GM21423 (cell line): Measurements from ENCODE around the gene GDPD2.

Experiments used
- ATAC-seq: cut with Tn5 transposase; IDR thresholded peaks from one replicate; pipeline ENCODE4 v1.9.1; 2021; ENCODE audit warnings: mild to moderate bottlenecking, moderate library complexity; ENCODE audit not compliant: unreplicated experiment

Gene GDPD2

DNA sequence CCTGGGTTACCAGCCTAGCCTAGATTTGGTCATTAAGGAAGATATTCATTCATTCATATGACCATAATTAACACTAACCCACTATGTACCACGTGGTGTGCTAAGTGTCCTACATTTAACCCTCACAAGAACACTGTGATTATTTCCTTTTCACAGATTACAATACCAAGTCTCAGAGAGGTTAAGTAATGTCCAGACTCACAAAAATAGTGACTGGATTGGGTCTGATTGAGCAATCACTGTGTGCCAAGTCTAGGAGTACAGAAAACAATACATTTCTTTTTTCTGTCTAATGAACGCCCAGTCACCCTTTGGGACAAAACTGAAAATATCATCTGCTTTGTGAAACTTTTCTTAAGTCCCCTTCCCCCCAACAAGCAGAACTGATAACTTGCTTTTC is 13.9 kb downstream of the GDPD2 start:
- ATAC-seq, result no peak

DNA sequence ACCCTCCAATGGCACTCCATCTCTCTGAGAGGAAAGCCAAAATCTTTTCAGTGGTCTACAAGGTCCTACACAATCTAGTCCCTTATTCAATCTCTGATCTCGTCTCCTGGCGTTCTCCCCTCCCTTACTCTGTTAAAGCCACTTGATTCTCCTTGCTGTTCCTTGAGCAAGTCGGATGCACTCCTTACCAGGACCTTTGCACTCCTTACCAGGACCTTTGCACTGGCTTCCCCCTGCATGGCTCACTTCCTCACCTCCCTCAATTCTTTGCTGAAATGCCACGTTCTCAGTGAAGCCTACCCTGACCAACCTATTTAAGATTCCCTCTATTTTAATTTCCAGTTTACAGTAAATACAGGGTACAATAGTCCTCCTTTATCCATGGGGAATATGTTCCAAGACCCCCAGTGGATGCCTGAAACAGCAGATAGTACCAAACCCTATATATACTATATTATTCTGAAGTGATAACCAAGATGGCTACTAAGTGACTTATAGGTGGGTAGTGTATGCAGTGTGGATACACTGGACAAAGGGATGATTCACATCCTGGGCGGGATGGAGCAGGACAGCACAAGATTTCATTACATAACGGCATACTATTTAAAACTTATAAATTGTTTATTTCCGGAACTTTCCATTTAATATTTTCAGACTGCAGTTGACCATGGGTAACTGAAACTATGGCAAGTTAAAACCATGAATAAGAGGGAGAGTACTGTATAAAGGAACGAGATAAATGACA is 15.0 kb downstream of the GDPD2 start:
- no peak for ATAC-seq

DNA sequence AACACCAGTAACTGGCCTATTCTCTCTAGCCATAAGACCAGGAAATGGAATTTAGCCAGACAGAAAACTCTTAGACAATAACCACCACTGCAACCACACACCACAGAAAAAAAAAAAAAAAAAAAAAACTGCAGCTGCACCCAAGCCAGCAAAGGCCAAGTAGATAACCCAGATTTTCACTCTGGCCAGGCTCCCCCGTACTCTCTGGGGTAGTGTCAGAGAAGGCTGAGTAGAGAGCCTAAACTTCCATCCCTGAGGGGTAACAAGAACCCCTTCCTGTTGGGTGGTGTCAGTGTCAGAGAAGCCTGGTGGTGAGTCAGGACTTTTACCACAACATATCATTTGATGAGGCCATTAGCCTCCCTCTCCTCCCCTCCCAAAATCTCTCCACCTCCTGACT is 15.9 kb downstream of the GDPD2 start:
- no peak for ATAC-seq

DNA sequence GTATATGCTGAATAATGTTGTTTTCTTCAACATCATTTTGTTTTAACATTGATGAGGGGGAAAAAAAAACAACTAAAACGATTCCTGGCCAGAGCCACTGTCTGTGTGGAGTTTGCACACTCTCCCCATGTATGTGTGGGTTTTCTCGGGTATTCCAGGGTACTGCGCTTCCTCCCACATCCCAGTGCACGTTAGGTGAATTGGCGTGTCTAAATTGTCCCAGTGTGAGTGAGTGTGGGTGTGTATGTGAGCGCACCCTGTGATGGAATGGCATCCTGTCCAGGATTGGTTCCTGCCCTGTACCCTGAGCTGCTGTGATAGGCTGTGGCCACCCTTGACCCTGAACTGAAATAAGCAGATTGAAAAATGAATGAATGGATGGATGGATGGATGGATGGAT is 19.1 kb downstream of the GDPD2 start:
- no peak for ATAC-seq

DNA sequence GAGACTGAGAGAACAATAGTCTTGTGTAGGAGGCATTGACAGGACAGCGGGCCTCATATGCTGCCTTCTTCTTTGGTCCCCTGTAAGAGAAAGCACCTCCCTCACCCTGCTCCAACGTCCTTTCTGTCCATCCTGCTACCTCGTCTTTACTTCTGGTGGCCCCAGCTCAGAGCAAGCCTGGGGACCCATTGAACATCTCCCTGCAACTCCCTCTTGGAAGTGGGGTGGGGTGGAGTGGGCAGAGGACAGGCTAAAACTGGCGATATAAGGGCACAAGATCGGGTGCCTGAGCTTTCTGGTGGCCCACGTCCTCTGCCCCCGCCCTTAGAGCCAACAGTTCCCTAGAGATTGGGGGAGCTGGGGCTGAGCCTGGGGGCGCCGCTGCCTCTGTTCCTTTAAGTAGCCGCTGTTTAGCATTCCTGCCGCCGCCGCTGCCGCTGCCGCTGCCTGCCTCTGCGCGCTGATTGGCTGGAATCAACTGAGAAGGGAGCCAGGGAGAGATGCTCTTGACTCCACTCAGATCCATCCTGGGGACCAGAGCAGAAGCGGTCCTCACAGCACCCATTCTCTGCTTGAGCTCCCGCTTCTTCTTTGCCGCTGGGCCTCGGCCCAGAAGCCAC is 21.3 kb downstream of the GDPD2 start, which contains the start of gene DLG3:
DLG3 (plus strand) TSS at position 510 of the 620 bp plus-strand sequence. CDS start 367 bp downstream, outside the sequence.
- ATAC-seq, result no peak

DNA sequence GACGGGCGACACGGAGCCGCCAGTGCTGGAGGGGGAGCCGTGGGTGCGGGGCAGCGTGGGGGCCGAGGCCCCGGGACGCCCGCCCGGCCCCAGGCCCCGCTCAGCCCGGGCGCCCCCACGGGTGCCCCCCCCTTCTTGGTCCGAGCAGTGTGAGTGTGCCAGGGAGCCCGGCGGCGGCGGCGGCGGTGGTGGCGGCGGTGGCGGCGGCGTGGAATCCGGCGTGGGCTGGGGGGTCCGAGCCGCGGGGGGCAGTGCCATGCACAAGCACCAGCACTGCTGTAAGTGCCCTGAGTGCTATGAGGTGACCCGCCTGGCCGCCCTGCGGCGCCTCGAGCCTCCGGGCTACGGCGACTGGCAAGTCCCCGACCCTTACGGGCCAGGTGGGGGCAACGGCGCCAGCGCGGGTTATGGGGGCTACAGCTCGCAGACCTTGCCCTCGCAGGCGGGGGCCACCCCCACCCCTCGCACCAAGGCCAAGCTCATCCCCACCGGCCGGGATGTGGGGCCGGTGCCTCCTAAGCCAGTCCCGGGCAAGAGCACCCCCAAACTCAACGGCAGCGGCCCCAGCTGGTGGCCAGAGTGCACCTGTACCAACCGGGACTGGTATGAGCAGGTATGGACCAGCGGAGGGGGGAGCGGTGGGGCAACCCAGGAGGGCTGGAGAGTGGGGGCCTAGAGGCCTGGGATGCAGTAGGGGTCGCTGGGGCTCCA is 22.0 kb downstream of the GDPD2 start:
- no peak for ATAC-seq

DNA sequence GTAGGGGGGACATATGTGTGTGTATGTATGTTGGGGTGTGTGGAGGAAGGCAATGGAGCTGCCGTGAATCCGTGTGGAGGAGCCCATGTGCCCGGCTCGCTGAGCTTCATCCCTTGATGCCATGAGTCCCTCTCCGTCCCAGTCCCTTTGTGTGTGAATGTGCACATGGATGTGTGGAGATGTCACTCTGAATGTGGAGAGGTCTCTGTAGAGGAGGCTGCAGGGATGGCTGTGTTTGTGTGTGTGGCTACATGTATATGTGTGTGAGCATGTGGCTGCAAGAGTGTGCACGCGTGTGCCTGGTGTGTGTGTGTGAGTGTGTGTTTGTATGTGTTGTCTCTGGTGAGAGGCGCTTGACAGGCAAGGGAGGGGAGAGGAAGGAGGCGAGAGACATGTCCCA is 22.8 kb downstream of the GDPD2 start:
- ATAC-seq, result no peak

DNA sequence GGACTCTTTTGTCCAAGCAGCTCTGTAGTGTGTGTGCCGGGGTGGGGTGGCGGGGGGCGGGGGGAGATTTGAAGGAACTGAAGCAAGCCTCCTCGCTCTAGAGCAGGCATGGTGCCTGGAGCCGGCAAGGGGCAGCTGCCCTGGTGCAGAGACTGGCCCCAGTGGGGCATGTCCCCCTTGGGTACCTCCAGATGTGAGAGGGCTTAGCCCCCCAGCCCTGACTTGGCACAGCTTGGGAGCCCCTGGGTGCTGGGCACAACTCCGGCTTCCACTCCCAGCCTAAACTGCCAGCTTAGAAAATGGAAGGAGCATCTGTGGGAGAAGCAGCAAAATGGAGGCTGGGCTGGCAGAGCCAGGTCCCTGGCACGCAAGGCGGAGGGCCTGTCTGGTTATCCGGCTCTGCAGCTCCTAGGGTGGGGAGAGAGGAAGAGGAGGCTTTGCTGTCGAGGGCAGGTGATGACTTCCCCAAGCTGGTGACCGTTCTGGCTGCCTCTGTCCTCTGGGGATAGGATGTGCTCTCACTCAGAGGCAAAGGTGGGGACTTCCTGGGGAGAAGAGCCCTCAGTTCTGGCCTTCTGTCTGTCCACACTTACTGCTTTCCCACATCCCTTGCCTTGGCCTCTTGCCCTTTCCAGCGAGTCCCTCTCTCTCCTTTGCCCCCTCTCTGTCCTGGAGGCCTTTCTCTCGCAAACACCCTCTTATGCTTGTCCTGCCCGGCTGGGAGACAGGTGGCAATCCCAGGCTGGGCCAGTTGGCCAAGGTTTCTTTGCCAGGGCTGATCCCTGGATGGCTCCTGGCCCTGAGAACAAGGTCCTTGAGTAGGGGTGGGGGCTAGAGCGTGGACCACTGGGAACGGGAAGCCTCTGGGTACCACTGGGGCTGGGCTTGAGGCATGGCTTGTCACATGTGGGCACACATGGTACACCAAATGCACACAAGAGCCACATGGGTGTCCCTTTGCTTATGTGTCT is 23.6 kb downstream of the GDPD2 start:
- no peak for ATAC-seq

DNA sequence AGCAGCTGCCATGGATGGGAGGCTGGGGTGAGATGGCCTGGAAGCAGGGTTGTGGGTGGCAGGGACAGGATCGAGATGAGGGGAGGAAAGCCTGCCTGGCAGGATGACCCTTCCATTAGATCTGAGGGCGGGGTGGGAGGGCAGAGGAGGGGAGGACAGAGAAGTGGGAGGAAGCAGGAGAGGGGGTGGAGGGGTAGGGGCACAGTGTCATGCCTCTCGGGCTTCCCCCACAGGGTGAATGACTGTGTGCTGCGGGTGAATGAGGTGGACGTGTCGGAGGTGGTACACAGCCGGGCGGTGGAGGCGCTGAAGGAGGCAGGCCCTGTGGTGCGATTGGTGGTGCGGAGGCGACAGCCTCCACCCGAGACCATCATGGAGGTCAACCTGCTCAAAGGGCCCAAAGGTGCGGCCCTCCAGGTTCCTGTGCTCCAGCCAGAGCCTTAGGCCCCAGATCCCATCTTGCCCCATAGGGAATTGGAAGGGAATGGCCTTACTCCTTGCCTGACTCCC is 26.4 kb downstream of the GDPD2 start:
- ATAC-seq, result no peak

DNA sequence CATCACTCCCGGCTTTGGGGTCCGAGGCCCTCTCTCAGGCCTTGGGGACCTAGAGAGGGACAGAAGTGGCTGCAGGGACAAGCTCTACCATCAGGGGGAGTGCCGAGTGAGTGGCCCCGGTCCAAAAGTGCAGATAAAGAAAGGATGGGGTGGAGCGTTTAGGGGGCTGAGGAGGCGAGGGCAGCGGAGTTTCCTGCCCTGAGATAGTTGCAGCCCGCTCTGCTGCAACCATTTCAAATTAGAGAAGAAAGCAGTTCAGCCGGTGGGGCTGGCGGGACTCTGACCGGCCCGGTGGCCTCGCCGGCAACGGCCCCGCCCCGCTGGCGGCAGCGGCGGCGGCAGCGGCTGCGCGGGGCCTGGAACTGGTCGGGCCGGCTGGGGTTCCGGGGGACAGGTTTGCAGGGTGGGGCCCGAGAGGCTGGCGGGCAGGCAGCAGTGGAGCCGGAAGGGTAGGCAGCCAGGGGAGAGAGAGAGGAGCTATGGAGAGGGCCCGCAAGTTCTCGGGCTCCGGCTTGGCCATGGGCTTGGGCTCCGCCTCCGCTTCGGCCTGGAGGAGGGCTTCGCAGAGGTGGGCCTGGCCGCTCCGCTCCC is 29.1 kb downstream of the GDPD2 start:
- peak; percentile 31 for ATAC-seq

DNA sequence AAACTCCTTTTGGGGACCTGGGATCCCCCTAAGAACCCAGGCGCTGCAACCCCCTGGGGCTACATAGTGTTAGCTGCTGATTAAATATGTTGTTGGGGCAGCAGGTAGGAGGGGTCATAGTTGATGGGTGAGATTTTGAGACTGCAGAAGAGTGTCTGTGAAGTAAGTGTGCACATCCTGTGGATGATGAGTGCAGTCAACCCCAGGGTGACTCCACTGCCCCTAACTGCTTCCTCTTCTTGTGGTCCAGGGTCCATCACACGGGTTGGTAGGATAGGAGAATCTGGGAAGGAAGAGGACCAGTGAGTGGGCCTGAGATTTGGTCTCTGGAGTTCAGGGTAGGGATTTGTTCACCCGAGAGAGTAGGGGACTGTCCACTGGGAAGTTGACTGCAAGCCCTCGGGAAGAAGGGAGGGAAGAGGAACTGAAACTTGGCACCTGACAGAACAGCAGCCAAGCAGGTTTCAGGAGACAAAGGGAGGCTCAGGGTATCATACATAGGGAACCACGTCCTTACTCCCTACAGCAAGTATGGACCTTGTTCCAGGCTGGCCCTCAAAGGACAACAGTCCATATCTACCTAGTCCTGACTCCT is 30.0 kb downstream of the GDPD2 start:
- no peak for ATAC-seq

DNA sequence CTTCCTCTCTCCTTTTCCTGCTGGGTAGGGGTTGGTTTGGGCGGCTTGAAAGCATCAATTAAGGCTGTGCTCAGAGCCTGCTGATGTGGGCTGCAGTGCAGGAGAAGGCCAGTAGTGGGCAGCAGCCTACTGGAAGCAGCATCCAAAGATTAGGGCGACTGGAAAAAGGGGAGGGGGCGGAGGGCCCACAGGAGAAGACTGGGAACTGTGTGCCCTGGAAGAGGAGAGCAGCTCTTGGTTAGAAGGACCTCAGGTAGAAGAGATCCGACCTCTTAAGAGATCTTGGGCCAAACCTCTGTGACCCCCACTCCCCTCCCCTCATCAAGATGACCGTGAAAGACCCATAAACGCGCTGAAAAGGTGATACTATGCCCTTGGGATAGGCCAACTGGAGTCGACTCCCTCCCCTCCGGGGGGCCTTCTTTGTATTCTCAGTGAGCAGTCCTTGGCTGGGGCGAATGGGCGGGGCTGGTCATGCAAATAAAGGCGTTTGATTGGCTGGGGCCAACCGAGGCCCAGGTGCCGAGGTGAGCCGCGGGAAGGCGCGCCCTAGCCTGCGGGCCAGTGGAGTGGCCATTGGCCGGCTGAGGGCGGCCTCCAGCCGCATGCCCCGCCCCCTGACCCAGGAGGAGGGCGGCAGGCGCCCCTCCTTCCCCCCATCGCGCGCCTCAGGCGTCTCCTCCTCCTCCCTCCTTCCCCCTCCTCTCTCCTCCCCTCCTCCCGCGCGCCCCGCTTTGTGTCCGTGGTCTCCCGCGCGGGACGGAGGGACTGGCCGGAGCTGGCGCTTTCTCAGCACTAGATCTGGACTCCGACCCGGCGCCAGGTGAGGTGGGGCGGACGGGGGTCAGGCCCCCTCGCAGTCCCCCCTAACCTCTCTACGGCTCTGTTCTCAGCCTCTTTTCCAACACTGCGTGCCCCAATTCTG is 31.6 kb downstream of the GDPD2 start:
- ATAC-seq, result peak; percentile 60

DNA sequence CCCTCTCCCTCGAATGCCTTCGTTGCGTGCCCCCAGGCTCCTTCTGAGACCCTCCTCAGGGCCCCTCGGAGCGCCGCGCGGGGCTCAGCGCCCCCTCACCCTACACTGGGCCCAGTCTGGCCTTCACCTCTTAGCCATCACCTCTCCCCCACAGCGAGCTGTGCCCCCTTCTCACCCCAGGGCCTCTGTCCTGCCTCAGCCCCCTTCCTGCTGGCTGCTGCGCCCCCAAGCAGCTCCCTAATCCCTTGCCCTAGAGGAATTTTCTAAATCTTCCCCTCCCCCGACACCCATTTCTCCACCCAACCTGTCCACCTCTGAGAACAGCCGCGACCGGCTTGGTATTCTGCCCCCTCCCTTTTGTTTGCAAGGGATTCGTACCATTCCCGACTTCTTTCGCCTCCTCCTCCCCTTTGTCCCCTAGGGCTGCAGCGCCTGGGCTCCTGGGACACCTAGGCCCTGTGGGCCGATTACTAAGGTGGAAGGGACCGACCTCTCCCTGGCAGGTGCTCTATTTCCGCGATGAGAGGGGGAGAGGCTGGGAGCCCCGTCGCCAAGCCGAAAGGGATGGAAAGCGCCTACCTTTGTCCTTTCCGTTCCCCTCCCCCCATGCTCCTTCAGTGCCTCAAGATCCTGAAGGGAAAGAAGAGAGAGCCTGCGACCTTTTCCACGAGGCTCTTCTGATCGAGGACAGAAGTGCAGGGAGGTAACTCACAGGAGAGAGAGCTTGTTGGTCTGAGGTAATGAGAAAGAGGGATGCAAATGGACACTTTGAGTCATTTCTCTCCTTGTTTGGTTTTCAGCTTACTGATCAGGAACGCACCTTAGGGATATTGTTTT is 32.5 kb downstream of the GDPD2 start:
- peak; percentile 25 for ATAC-seq

DNA sequence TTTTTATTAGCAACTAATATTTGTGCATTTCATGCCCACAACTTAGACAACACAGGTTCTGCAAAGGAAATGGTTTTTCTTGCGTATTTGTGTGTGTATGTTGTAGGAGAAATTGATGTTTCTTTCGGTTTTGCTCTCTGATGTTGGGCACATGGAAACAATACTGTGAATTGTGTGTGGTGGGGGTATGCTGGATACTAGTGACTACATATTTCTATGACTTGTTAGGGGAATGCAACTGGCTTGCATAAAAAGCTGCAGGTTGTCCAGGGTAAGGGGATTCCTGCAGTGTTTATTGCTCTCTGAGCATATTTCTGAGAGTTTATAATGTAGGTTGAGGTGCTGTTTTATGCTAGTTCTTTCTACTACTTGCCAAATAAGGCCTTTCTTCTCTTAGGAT is 33.1 kb downstream of the GDPD2 start:
- ATAC-seq, result peak; percentile 18

DNA sequence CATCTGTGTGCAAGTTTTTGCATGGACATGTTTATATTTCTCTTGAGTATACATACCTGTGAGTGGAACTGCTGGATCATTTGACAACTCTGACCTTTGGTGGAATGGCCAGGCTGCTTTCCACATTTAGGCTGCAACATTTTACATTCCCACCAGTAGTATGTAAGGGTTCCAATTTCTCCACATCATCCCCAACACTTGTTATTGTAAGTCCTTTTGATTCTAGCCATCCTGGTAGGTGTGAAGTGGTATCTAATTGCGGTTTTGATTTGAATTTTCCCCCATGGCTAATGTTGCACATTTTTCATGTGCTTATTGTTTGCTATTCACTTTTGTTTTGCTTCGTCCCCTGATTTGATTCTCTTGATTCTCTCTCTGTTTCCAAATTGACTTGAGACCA is 37.9 kb downstream of the GDPD2 start:
- no peak for ATAC-seq

DNA sequence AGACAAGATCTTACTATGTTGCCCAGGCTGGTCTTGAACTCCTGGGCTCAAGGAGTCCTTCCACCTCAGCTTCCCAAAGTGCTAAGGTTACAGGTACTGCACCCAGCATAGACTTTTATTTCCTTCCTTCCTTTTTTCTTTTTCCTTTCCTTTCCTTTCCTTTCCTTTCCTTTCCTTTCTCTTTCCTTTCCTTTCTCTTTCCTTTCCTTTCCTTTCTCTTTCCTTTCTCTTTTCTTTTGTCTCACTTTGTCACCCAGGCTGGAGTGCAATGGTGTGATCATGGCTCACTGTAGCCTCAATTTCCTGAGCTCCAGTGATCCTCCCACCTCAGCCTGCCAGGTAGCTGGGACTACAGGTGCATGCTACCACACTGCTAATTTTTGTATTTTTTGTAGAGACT is 40.9 kb downstream of the GDPD2 start:
- no peak for ATAC-seq

DNA sequence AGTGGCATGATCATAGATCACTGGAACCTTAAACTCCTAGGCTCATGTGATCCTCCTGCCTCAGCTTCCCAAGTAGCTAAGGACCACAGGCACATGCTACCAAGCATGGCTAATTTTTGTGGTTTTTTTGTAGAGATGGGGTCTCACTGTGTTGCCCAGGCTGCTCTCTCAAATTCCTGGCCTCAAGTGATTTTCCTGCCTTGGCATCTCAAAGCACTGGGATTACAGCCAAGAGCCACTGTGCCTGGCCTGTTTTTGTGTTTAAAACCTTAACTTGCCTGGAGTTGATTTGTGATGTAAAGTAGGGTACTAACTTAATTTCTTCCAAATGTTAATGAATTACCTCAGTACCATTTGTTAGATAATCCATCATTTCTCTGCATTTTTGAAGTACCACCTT is 43.9 kb downstream of the GDPD2 start:
- no peak for ATAC-seq

DNA sequence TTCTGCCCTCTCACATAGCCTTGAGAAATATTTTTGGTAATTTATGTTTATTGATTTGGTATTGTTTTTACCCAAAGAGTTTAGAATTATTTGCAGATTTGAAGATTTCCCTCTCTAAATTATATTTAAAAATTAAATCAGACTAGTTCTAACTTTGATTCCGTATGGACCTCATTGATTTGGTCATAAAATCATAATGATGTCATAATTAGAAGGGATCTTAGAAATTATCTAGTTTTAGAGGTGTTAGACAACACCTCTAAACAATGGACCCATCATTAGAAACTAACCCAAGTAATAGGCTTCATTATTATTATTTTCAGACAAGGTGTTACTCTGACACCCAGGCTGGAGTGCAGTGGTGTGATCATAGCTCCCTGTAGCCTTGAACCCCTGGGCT is 45.6 kb downstream of the GDPD2 start:
- ATAC-seq, result no peak
